Heart left ventricle (tissue), 16 donors: Measurements from ENCODE around the gene C1orf21. TPM values are rescaled to one million over a fixed set of nuclear protein-coding genes. Genes with fewer than 3 reads are reported as not detected.

Experiments used
- ATAC-seq, 4 donors: fragments of 200-7000 bp; cut with Tn5 transposase; one replicate each; pipeline ENCODE4 v1.9.1; 2020 to 2022; ENCODE audit warnings: moderate library complexity in 4 of 4, mild to moderate bottlenecking in 3 of 4, moderate number of reproducible peaks in 1 of 4
- DNase-seq, 5 donors: peaks; one replicate each; pipeline ENCODE4 v3.0.0-alpha.2; 2020
- H3K27ac ChIP-seq, 12 donors: fragments of 200-600 bp; sonication (generic) in 4 of 12; one replicate each; pipeline versions ENCODE4 v1.5.0 to v1.8.0; 2016 to 2022; ENCODE audit warnings: mild to moderate bottlenecking in 2 of 12
- H3K27me3 ChIP-seq, 9 donors: fragments of 200-600 bp; sonication (generic) in 2 of 9; one replicate each; pipeline versions ENCODE4 v1.5.1 to v1.8.0; 2016 to 2022; ENCODE audit warnings: mild to moderate bottlenecking in 3 of 9
- H3K36me3 ChIP-seq, 9 donors: fragments of 200-600 bp; sonication (generic) in 2 of 9; one replicate each; pipeline versions ENCODE4 v1.5.0 to v1.8.0; 2018 to 2022; ENCODE audit warnings: mild to moderate bottlenecking in 2 of 9
- H3K4me1 ChIP-seq, 12 donors: fragments of 200-600 bp; sonication (generic) in 4 of 12; one replicate each; pipeline versions ENCODE4 v1.5.0 to v1.8.0; 2016 to 2022; ENCODE audit warnings: mild to moderate bottlenecking in 3 of 12
- H3K4me3 ChIP-seq, 12 donors: fragments of 200-600 bp; sonication (generic) in 4 of 12; one replicate each; pipeline versions ENCODE4 v1.5.0 to v1.8.0; 2017 to 2022; ENCODE audit warnings: mild to moderate bottlenecking in 9 of 12, moderate library complexity in 4 of 12
- H3K9me3 ChIP-seq, 12 donors: fragments of 200-600 bp; sonication (generic) in 4 of 12; one replicate each; pipeline versions ENCODE4 v1.5.0 to v1.8.0; 2016 to 2022; ENCODE audit warnings: mild to moderate bottlenecking in 1 of 12
- POLR2A ChIP-seq, 2 donors: fragments of 450-650 bp; IDR thresholded peaks; one replicate each; pipeline ENCODE4 v1.6.1; 2017; ENCODE audit warnings: antibody characterized with exemption in 2 of 2, mild to moderate bottlenecking in 2 of 2, moderate library complexity in 2 of 2
- WGBS, 4 donors: extraction: QIAGEN DNeasy Blood & Tissue Kit in 2 of 4; methylation state at CpG; one replicate each; pipeline versions ENCODE4 v1.1.5 to v1.1.7; 2013 to 2018; 5-methylcytosine and 5-hydroxymethylcytosine counted together
- intact Hi-C, 10 donors: fragments of 100-400 bp; cut with DNase I; formaldehyde crosslinking; loops; one replicate each; pipeline versions ENCODE4 v1.11.1 to v1.14.2; 2022
- polyA plus RNA-seq, 2 donors: library from polyadenylated mRNA; stranded (reverse); fragments of 200-250 nt; gene quantifications; one replicate each; pipeline ENCODE4 v1.2.3, GENCODE V29; 2013
- total RNA-seq, 9 donors: library from RNA; depleted of rRNA in 2 of 9; stranded (reverse); fragments of >200 nt in 2 of 9; fragmentation: NEBNext Ultra II Directional in 3 of 9; extraction: Animal tissue kit (Norgen Biotek cat#: 25700) in 3 of 9; gene quantifications; one replicate each; pipeline versions ENCODE4 v1.1.0 to v1.2.4, GENCODE V29; 2016 to 2023
- TF ChIP-seq, protein P1 (sequence below), 12 donors: fragments of 200-600 bp; sonication (generic) in 4 of 12; IDR thresholded peaks; one replicate each; pipeline versions ENCODE4 v1.5.0 to v1.8.0; 2018 to 2022; ENCODE audit warnings: antibody characterized with exemption in 12 of 12, mild to moderate bottlenecking in 5 of 12
- donor health status: ischemic (EF 13 %, LVEDD 7.1; RV severe dilation, severe dysfunction).
- donor health status: healthy with polysubstance abuse.
- donor health status: DM: no; HTN: yes; CAD: no.
- donor health status: DM: no; HTN: no; CAD: no.
- donor health status: ischemic (EF 25% LVEDD 6.9; RV normal size, moderate dysfunction).
- donor health status: ischemic (EF 25% LVEDD 5.7; RV mildly dilated, moderate dysfunction).
- donor health status: healthy.
- donor health status: DM: yes; HTN: yes; CAD: no.
- donor health status: ischemic (EF 35%, LVEDD 5.7; RV mildly dilated, moderate dysfunction).
- donor health status: nonischemic (EF 11% LVEDD 7.7; RV severe dilation, severe dysfunction).
- donor health status: DM: yes; HTN: yes; CAD: no.
- donor health status: PGD.
- donor health status: ischemic (EF 29% LVEDD 5.4; RV normal size, mild dysfunction).
- donor health status: nonischemic (EF 23%, LVEDD 6.1; RV moderate dilation, normal function).

The C1orf21 gene
- total and polyA plus RNA-seq, 11 donors, result 32.0 to 81.3 (median 68.4) TPM

DNA sequence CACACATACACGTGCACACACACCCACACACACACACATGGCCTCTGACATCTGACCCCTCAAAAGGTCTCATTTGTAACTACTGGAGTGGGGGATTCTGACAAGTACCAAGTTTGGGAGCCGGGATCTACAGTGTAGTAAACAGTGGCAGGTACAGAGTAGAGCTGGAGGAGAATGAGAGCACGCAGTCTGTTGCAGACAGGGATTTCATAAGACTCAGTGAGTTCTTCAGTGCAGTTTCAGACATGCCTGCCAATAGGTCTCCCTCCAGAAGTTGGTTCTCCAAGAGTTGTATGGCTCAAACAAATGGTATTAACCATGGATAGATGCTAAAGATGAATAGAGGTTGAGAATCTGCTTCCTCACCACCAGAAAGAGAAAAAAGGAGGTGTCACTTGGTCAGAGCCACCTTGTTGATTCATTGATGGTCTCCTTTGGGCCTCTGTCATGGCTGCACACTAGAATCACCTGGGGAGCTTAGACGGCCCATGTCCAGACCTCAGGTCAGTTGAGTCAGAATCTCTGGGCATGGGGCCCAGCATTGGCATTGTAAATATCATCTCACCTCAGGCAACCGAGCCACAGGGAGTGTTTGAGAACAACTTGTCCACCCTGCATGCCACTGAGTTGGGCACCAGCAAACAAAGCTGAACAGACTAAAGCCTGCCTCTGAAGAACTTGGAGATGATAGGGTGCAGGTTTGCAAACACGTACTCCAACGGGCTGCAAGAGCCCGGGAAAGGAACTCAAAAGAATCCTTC, 245.8 kb downstream of the C1orf21 start:
- 81 to 92% (median 87%) methylated on average over 8 of the region's 8 CpGs for WGBS, 4 donors
- H3K27me3 ChIP-seq, result no peaks in the 10 kb centered on the region

DNA sequence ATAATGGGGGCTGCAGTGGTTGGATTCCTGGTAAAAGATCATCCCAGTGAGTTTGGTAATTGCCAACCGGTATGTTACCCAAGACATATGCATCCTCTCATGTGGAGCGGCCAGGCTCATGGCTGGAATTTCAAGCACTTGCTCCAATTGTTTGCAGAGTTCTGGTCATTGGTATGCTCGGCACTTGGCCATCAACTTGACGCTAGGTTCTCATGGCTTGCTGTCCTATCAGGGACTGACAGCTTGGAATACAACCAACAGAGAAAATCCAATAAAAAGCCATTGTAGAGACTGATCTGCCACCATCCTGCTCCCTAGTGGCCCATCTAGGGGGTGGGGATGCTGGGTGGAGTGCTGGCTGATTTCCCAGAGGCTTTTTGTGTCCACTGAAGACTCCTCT, 247.0 kb downstream of the C1orf21 start:
- Histone ChIP-seq H3K27ac (peak overlapping the region in 1 of 12 donors; percentile 36), H3K27me3 (no peaks in the 10 kb centered on the region), H3K4me1 (peaks cover 0 to 48% (median 17%) of the 10 kb centered on the region in 12 donors), H3K36me3 (no peaks in the 10 kb centered on the region), H3K4me3 (no peak overlapping the region), H3K9me3 (no peaks in the 10 kb centered on the region)
- ATAC-seq, result peak in 1 of 4 donors; percentile 17
- intact Hi-C loops, result no loop called here
- peak in 1 of 5 donors; percentile 46 for DNase-seq
- TF ChIP-seq, protein P1, sequence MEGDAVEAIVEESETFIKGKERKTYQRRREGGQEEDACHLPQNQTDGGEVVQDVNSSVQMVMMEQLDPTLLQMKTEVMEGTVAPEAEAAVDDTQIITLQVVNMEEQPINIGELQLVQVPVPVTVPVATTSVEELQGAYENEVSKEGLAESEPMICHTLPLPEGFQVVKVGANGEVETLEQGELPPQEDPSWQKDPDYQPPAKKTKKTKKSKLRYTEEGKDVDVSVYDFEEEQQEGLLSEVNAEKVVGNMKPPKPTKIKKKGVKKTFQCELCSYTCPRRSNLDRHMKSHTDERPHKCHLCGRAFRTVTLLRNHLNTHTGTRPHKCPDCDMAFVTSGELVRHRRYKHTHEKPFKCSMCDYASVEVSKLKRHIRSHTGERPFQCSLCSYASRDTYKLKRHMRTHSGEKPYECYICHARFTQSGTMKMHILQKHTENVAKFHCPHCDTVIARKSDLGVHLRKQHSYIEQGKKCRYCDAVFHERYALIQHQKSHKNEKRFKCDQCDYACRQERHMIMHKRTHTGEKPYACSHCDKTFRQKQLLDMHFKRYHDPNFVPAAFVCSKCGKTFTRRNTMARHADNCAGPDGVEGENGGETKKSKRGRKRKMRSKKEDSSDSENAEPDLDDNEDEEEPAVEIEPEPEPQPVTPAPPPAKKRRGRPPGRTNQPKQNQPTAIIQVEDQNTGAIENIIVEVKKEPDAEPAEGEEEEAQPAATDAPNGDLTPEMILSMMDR (IDR thresholded peaks at IDR 0.05), result no peak
- TF ChIP-seq POLR2A (IDR thresholded peaks at IDR 0.05), result no peak
- 55 to 77% (median 74%) methylated on average over 4 of the region's 4 CpGs for WGBS, 4 donors

More for the DNA sequence above, 245.8 kb downstream of the C1orf21 start:
- Histone ChIP-seq H3K36me3 (no peaks in the 10 kb centered on the region), H3K9me3 (no peaks in the 10 kb centered on the region), H3K4me3 (no peak overlapping the region), H3K4me1 (peaks cover 0 to 51% (median 17%) of the 10 kb centered on the region in 12 donors), H3K27ac (peak overlapping the region in 2 of 12 donors; percentile 1 to 36)
- peak in 1 of 5 donors; percentile 63 for DNase-seq
- intact Hi-C loops, result no loop called here
- no peak for TF ChIP-seq POLR2A (IDR thresholded peaks at IDR 0.05)
- TF ChIP-seq, protein P1 (IDR thresholded peaks at IDR 0.05), result no peak
- peak; percentile 13 to 52 (median 37) for ATAC-seq

DNA sequence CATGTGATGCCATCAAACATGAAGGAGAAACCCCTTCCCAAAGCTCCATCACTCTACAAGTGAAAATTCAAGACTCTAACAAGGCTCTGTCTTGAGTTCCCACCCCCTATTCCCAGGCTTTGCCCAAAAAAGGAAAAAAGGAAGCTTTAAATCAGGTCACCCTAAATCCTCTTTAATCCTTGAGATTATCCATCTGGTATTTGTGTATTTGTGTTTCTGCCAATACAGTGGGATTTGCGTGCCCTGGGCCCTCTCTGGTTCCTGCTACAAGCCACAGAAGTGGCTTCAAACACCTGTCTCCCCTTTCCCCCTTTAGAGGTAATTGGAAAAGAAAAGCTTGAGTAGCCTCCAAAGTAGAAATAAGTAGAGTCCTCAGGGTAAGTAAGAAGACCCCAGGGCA, 247.5 kb downstream of the C1orf21 start:
- WGBS, 4 donors, result 90 to 92% (median 92%) methylated on average over 1 of the region's 1 CpG
- no peak for DNase-seq
- no peaks in the 10 kb centered on the region for H3K36me3 ChIP-seq
- intact Hi-C loops, result no loop called here
- H3K4me1 ChIP-seq, result peaks cover 0 to 45% (median 15%) of the 10 kb centered on the region in 12 donors
- no peak overlapping the region for H3K4me3 ChIP-seq
- H3K9me3 ChIP-seq, result no peaks in the 10 kb centered on the region
- ATAC-seq, result no peak
- no peak for TF ChIP-seq POLR2A (IDR thresholded peaks at IDR 0.05)
- TF ChIP-seq, protein P1 (IDR thresholded peaks at IDR 0.05), result no peak
- no peak overlapping the region for H3K27ac ChIP-seq
- H3K27me3 ChIP-seq, result no peaks in the 10 kb centered on the region

DNA sequence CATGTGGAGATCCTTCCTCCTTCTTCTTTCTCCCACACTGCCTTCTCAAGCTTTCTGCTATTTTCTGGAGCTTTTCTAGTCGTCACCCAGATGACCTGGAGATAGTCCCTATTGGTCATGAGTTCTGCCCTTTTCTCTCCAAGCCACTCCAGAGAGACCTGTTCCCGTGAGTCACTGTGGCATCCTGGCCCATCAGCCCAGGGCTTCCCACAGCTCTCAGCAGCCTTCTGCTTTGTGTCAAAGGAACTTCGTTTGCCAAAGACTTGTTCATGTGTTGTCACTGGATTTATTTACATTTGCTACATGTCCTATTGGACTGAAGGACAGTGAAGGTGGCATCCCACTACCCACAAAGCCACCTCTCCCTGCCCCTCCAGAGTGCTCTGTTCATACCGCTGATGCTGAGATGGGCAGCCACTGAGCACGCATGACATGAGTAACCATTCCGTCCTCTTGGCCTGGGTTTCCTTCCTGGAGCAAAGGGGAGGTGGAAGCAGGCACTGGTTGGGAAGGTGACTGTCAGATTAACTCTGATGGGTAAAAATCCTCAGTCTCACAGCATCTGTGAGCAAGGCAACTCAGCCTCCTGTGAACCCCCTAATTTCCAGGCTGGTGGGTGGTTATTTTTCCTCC, 248.6 kb downstream of the C1orf21 start:
- Histone ChIP-seq H3K27ac (peak overlapping the region in 2 of 12 donors; percentile 22 to 40), H3K36me3 (no peaks in the 10 kb centered on the region), H3K4me1 (peaks cover 0 to 34% (median 8%) of the 10 kb centered on the region in 12 donors), H3K4me3 (no peak overlapping the region), H3K9me3 (no peaks in the 10 kb centered on the region), H3K27me3 (no peaks in the 10 kb centered on the region)
- intact Hi-C loops, result no loop called here
- TF ChIP-seq POLR2A (IDR thresholded peaks at IDR 0.05), result no peak
- TF ChIP-seq, protein P1 (IDR thresholded peaks at IDR 0.05), result no peak
- peak in 3 of 4 donors; percentile 34 to 51 (median 38) for ATAC-seq
- WGBS, 4 donors, result 59 to 81% (median 70%) methylated on average over 6 of the region's 6 CpGs
- no peak for DNase-seq
